Vagina (tissue), 2 donors: ENCODE measurements around the gene C3orf20.

Experiments used
- POLR2AphosphoS5 ChIP-seq, 2 donors: sonication (generic); formaldehyde crosslinking; IDR thresholded peaks; one replicate each; pipeline ENCODE4 v1.9.0; 2017; ENCODE audit warnings: antibody characterized with exemption in 2 of 2, mild to moderate bottlenecking in 2 of 2, low read depth in 1 of 2; ENCODE audit not compliant: insufficient read depth in 1 of 2
- TF ChIP-seq, protein P1 (sequence below), 3 experiments: fragments of 450-650 bp in 2 of 3; fragments of 200-600 bp in 1 of 3; sonication (generic) in 1 of 3; IDR thresholded peaks; one replicate each; pipeline ENCODE4 v1.5.1; 2017 to 2019; ENCODE audit warnings: antibody characterized with exemption in 3 of 3, mild to moderate bottlenecking in 2 of 3, moderate library complexity in 2 of 3

GRCh38 chr3:14765060-14765400 is 90.1 kb downstream of the C3orf20 start:
- TF ChIP-seq POLR2AphosphoS5 (IDR thresholded peaks at IDR 0.05; ENCODE audit: insufficient read depth in 1 of 2, low read depth in 1 of 2) = no peak
- TF ChIP-seq, protein P1, sequence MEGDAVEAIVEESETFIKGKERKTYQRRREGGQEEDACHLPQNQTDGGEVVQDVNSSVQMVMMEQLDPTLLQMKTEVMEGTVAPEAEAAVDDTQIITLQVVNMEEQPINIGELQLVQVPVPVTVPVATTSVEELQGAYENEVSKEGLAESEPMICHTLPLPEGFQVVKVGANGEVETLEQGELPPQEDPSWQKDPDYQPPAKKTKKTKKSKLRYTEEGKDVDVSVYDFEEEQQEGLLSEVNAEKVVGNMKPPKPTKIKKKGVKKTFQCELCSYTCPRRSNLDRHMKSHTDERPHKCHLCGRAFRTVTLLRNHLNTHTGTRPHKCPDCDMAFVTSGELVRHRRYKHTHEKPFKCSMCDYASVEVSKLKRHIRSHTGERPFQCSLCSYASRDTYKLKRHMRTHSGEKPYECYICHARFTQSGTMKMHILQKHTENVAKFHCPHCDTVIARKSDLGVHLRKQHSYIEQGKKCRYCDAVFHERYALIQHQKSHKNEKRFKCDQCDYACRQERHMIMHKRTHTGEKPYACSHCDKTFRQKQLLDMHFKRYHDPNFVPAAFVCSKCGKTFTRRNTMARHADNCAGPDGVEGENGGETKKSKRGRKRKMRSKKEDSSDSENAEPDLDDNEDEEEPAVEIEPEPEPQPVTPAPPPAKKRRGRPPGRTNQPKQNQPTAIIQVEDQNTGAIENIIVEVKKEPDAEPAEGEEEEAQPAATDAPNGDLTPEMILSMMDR (IDR thresholded peaks at IDR 0.05) = no peak
